ENCODE results near the gene NSD2. TPM values are rescaled to one million over a fixed set of nuclear protein-coding genes. Genes with fewer than 3 reads are reported as not detected.

The NSD2 gene
- total and polyA plus RNA-seq, 9 donors = 9.1 to 41.9 (median 20.3) TPM

- WGBS, 3 donors = 69 to 81% (median 75%) methylated on average over 3 of the region's 3 CpGs
- H3K4me1 ChIP-seq (ENCODE audit: insufficient read depth) = no peaks in the 10 kb centered on the region
- H3K4me3 ChIP-seq = no peak overlapping the region
- DNase-seq = no peak
- H3K27ac ChIP-seq = no peak overlapping the region
- intact Hi-C loops (cut with DNase I) = no loop called here
- no peaks in the 10 kb centered on the region for H3K27me3 ChIP-seq
- H3K36me3 ChIP-seq = no peaks in the 10 kb centered on the region
- no peak for TF ChIP-seq POLR2A (IDR thresholded peaks at IDR 0.05)
- no peak for TF ChIP-seq EP300 (IDR thresholded peaks at IDR 0.05)
- TF ChIP-seq CTCF (IDR thresholded peaks at IDR 0.05) = no peak
- no peaks in the 10 kb centered on the region for H3K9me3 ChIP-seq
These were observed 2.6 kb downstream of the NSD2 start for GRCh38 chr4:1873776-1874175.

GRCh38 chr4:1874201-1874600 lies 3.0 kb downstream of the NSD2 start:
- 75 to 83% (median 82%) methylated on average over 3 of the region's 3 CpGs for WGBS, 3 donors
- Histone ChIP-seq H3K4me3 (no peak overlapping the region), H3K36me3 (no peaks in the 10 kb centered on the region), H3K9me3 (no peaks in the 10 kb centered on the region), H3K4me1 (ENCODE audit: insufficient read depth) (no peaks in the 10 kb centered on the region), H3K27me3 (no peaks in the 10 kb centered on the region), H3K27ac (no peak overlapping the region)
- no peak for DNase-seq
- intact Hi-C loops (cut with DNase I) = no loop called here
- TF ChIP-seq POLR2A (IDR thresholded peaks at IDR 0.05) (no peak), EP300 (IDR thresholded peaks at IDR 0.05) (no peak), CTCF (IDR thresholded peaks at IDR 0.05) (no peak)

- intact Hi-C loops (cut with DNase I) = no loop called here
- H3K4me1 ChIP-seq (ENCODE audit: insufficient read depth) = no peaks in the 10 kb centered on the region
- no peaks in the 10 kb centered on the region for H3K27me3 ChIP-seq
- no peaks in the 10 kb centered on the region for H3K36me3 ChIP-seq
- 94 to 97% (median 96%) methylated on average over 4 of the region's 4 CpGs for whole genome bisulfite sequencing, 3 donors
- no peak for DNase-seq
- no peak for TF ChIP-seq POLR2A (IDR thresholded peaks at IDR 0.05)
- TF ChIP-seq CTCF (IDR thresholded peaks at IDR 0.05) = no peak
- no peak for TF ChIP-seq EP300 (IDR thresholded peaks at IDR 0.05)
- no peaks in the 10 kb centered on the region for H3K9me3 ChIP-seq
- no peak overlapping the region for H3K27ac ChIP-seq
- H3K4me3 ChIP-seq = no peak overlapping the region
These were observed 8.3 kb downstream of the NSD2 start for GRCh38 chr4:1879485-1879884.

- no peaks in the 10 kb centered on the region for H3K36me3 ChIP-seq
- TF ChIP-seq POLR2A (IDR thresholded peaks at IDR 0.05) (no peak), EP300 (IDR thresholded peaks at IDR 0.05) (no peak), CTCF (IDR thresholded peaks at IDR 0.05) (no peak)
- no peak overlapping the region for H3K4me3 ChIP-seq
- H3K27ac ChIP-seq = no peak overlapping the region
- intact Hi-C loops (cut with DNase I) = no loop called here
- H3K4me1 ChIP-seq (ENCODE audit: insufficient read depth) = no peaks in the 10 kb centered on the region
- no peaks in the 10 kb centered on the region for H3K27me3 ChIP-seq
- WGBS, 3 donors = 87 to 93% (median 90%) methylated on average over 1 of the region's 1 CpG
- no peaks in the 10 kb centered on the region for H3K9me3 ChIP-seq
- no peak for DNase-seq
These were observed 9.1 kb downstream of the NSD2 start for GRCh38 chr4:1880332-1880731.

DNA sequence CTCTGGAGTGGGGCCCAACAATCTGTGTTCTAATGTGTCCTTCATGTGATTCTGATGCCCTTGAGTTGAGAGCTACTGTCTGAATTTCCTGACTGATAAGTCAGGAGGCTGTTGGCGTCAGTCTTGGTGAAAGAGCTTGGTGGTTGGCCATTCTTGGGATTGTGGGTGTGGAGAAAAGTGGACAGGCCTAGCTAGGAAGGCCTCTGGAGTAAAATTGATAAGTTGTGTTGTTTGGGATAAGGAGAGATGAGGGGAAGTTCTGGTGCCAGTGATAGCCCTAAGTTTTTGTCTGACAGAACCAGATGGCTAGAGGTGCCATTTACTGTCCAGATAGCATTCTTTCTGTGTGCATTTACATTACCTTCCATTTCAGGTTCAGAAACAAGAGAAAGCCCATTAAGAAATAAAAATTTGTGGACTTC lies 11.7 kb downstream of the NSD2 start:
- Histone ChIP-seq H3K9me3 (no peaks in the 10 kb centered on the region), H3K4me1 (ENCODE audit: insufficient read depth) (no peaks in the 10 kb centered on the region), H3K36me3 (no peaks in the 10 kb centered on the region), H3K27me3 (no peaks in the 10 kb centered on the region), H3K27ac (no peak overlapping the region), H3K4me3 (no peak overlapping the region)
- intact Hi-C loops (cut with DNase I) = no loop called here
- 94 to 100% (median 98%) methylated on average over 1 of the region's 1 CpG for WGBS, 3 donors
- TF ChIP-seq EP300 (IDR thresholded peaks at IDR 0.05) = no peak
- TF ChIP-seq CTCF (IDR thresholded peaks at IDR 0.05) = no peak
- TF ChIP-seq POLR2A (IDR thresholded peaks at IDR 0.05) = no peak
- no peak for DNase-seq

Measured in ovary (tissue), 9 donors.